Stimulated activated CD8-positive, alpha-beta memory T cell treated with anti-CD3 and anti-CD28 coated beads, Interleukin-7, amount 100 ng/mL, for 1 hour (primary cell): ENCODE data around the gene PPARGC1A.

Source experiments
- DNase-seq, 2 donors: peaks; one replicate each; pipeline ENCODE4 v3.0.0-alpha.2; 2020; ENCODE audit warnings: low read depth in 2 of 2

The PPARGC1A gene, protein sequence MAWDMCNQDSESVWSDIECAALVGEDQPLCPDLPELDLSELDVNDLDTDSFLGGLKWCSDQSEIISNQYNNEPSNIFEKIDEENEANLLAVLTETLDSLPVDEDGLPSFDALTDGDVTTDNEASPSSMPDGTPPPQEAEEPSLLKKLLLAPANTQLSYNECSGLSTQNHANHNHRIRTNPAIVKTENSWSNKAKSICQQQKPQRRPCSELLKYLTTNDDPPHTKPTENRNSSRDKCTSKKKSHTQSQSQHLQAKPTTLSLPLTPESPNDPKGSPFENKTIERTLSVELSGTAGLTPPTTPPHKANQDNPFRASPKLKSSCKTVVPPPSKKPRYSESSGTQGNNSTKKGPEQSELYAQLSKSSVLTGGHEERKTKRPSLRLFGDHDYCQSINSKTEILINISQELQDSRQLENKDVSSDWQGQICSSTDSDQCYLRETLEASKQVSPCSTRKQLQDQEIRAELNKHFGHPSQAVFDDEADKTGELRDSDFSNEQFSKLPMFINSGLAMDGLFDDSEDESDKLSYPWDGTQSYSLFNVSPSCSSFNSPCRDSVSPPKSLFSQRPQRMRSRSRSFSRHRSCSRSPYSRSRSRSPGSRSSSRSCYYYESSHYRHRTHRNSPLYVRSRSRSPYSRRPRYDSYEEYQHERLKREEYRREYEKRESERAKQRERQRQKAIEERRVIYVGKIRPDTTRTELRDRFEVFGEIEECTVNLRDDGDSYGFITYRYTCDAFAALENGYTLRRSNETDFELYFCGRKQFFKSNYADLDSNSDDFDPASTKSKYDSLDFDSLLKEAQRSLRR

GRCh38 chr4:23889814-23890341, at the start of gene PPARGC1A:
Gene PPARGC1A (minus strand): TSS chr4:23890047. CDS start chr4:23889957, 90 bp downstream.
- no peak for DNase-seq

DNA sequence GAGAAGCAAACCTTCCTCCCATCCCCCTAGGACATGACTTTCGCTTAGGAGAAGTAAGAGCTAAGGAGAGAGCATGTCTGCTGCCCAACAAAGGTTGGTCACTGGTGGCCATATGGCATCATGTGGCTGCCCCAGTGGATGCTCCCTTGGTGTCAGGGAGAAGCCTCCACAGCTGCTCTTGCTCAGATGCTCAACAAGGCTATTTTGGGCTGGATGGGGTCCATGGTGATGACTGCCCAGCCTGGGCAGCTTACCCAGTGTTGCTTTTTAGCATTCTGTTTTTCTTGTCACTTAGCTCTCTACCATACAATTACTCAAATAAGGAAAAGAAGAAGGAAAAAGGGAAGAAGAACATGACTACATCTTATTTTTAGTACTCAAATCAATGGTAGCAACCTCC, 48.9 kb upstream of the PPARGC1A start:
- DNase-seq, result no peak

DNA sequence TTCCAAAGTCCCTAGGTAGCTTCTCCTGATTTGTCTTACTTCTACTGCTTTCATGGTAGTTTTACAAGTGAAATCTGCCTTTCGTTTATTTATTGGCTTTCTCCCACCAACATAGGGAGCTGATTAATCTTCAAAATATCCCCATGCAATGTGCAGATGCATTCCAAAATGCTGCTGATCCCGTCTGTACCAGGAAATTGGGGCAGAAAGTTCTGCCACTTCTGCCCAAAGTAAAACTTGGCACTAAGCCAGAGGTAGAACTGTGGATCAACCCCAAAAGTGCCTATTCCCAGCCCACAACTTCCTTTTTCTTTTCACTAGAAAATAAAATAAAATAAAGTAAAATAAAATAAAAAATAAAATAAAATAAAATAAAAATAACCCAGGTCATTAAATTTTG, 47.3 kb upstream of the PPARGC1A start:
- no peak for DNase-seq

- DNase-seq, result no peak
These were observed 45.1 kb upstream of the PPARGC1A start for GRCh38 chr4:23934915-23935314.

- no peak for DNase-seq
These were observed 44.4 kb upstream of the PPARGC1A start for GRCh38 chr4:23934223-23934622.

- DNase-seq, result no peak
These were observed 43.1 kb upstream of the PPARGC1A start for GRCh38 chr4:23932901-23933308.

DNA sequence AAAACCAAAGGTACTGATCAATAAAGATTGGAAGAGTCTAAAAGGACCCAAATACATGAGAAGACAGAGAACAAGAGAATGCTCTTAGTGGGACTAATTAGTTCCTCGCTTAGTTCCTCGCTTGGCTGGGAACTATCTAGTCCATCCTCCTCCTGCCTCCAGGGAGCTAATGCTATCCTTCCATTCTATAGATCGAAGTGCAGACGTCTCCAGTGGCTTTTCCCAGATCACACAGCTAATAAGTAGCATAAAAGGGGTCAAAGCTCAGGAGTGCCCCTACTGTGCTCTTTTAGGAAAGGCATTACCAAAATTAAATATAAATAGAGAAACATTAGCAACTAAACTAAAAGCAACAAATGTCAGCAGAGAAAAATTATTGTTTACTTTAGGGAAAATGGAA, 42.3 kb upstream of the PPARGC1A start:
- no peak for DNase-seq

DNA sequence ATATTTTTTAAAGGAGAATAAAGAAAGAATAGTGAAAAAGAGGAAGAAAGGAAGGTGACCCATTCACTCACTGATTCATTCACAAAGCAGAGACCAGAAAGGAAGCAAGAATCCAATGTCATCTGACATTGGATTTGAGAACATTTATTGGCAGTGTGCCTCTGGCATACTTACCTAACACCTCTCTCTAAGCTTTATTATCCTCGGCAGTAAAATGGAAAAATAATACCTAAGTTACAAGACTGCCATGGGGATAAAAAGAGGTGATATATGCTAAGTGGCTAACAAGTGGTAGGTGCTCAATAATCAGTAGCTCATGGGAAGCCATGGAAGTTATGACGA, 41.6 kb upstream of the PPARGC1A start:
- no peak for DNase-seq

DNA sequence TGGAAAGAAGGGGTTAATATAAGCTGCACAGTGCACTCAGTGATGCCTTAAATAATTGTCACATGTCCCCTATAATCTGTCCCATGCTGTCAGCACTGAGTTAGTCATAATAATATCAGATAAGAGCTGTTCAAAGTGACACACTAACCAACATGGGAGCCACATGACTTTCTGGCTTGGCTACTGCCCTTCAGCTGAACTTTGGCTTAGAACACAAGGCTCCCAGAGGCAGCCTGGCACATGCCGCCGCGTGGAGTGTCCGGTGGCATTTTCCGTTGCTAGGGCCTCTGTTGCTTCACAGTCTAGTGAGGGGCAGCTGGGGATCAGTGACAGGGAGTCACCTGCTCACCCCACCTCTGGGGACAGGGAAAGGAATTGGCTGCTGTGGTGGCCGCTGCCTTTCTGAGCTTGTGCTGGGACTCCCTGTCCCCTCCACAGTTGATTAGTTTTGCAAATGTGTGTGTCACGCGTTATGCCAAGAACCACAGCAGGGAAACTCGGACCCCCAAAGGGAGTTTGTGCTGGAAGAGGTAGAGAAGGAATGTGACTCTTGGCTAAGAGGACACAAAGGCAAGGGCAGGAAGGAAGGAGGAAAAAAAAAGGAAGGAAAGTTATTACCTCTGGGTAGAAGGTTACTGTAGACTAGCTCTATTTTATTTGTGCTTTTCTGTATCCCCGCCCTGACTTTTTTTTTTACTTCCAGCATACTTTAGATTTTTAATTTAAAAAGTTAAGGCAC, 41.1 kb upstream of the PPARGC1A start:
- no peak for DNase-seq

DNA sequence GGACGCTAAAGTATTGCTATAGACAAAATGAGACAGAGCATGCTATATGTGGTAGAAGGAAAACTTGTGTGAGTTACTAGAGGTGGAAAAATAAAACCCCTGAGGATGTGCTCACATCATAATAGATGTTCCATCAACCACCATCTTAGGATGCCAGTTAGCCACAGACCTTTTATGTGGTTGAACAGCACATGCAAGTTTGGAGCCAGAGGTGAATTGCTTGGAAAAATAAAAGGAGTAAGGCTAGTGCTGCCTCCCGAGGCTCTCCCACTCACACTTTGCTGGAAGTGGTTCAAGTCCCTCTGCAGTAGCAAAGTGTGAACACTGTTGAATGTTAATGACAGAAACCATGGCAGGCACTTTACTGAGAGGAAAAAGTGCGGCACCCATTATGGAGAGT, 39.4 kb upstream of the PPARGC1A start:
- DNase-seq, result no peak

- no peak for DNase-seq
These were observed 34.7 kb upstream of the PPARGC1A start for GRCh38 chr4:23924556-23924955.

GRCh38 chr4:23923840-23924239, 34.0 kb upstream of the PPARGC1A start:
- no peak for DNase-seq

- no peak for DNase-seq
These were observed 33.3 kb upstream of the PPARGC1A start for GRCh38 chr4:23923141-23923540.

DNA sequence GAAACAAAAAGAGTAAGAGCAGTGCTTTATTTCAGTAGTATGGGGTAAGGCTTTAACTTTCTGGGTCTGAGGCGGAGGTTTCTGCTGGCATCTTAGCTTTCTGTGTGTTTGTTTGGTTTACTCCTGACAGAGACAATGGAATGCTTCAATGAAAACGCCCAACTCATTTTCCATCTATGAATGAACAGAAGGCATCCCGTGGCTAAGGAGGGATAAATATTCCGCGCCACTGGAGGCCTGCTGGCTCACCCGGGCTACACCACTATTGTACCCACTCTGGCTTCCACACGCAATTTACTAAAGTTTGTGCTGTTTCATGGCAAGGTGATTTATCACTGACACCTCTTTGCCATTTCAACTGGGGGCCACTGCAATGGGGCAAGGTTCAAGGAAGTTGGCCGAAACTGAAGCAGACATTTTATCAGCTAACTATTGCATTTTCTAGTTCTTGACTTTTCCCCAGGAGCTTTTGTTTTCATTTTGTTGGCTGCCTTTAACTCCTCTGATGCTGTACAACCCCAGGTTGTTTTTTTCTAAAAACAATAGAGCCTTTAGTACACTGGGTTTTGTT, 32.8 kb upstream of the PPARGC1A start:
- no peak for DNase-seq

- DNase-seq, result no peak
These were observed 32.2 kb upstream of the PPARGC1A start for GRCh38 chr4:23922013-23922412.

GRCh38 chr4:23921447-23921845, 31.6 kb upstream of the PPARGC1A start:
- DNase-seq, result no peak

GRCh38 chr4:23920716-23921446, 31.0 kb upstream of the PPARGC1A start:
- no peak for DNase-seq

- no peak for DNase-seq
These were observed 30.4 kb upstream of the PPARGC1A start for GRCh38 chr4:23920296-23920695.

- DNase-seq, result no peak
These were observed 26.4 kb upstream of the PPARGC1A start for GRCh38 chr4:23916282-23916681.

DNA sequence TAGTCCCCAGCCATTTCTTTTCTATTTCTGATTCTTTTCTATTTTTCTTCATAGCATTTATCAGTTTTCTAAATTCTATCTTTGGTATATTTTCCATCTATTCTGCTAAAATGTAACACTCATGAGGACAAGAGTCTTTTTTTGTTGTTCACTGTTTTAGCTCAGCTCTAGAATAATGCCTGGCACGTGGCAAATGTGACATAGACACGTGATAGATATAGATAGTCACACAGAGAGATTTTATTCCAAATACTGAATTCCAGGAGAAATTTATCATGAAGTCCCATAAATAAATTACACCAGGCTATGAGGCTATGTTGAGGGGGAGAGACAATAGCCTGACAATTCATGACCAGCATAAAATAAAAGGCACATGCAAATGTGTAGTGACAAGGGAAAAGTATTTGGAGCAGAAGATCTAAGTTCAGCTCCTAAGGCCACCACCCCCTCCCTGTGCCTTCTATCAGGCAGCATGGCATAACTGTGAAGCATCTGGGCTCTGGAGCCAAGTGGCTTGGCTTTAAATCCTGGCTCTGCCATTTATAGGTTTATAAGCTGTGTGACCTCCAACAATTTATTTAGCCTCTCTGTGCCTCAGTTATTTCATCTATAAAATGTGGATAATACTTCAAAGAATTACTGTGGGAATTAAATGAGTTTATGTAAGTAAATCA, 25.7 kb upstream of the PPARGC1A start:
- no peak for DNase-seq
